Measurements from ENCODE around the gene CD27.

The CD27 gene

DNA sequence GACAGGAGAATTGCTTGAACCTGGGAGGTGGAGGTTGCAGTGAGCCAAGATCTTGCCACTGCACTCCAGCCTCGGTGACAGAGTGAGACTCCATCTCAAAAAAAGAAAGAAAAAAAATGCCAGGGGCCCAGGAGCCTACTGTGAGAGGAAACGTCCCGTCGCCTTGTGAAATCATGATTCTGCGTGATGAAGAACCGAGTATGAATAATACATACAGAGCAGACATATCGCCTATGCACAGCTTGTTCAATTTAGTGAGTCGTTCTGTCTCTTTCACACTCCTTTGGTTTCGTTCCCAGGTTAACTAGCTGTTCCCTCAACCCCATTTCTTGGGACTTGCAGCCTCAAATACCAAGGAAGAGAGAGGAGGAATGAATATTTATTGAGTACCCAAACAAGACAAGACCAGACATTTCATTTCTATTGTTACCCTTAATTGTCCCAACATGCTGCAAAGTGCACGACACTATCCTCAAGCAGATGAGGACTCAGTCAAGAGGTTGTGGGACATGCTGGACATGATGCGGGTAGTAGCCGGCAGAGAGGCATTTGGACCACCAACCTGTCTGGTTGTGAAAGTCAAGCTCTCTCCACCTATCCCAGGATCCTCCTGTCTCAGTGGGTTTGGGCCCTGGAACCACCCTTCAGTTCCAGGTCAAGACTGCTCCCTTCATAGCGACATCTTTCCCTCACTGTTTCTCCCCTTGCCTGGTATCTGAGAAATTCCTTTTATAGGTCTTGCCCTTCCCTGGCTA, 8.6 kb upstream of the CD27 start:
- DNase-seq = no peak

DNA sequence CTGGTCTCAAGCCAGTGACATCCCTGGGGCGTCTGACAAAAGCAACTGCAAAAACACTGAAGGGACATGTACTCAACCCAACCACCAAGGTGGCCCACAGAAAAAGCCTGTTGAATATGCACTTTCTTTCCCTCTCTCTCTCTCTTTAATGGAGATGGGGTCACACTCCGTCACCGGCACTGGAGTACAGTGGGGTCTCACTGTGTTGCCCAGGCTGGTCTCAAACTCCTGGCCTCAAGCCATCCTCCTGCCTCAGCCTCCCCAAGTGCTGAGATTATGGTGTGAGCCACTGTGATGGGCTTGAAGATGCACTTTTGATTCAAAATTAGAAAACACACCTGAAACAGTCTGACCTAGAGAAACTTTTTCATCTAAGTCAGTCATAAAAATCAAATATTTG, 7.2 kb upstream of the CD27 start:
- no peak for DNase-seq

DNA sequence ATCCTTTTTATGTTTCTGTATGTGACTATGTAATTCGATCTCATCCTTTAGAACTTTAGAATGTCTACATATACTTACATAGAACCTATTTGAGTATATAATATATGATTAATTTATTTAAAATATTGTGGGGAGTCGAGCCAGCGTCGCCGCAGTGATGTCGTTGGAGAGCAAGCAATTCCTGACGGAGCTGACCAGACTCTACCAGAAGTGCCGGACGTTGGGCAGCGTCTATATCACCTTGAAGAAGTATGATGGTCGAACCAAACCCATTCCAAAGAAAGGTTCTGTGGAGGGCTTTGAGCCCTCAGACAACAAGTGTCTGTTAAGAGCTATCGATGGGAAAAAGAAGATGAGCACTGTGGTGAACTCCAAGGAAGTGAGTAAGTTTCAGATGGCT, 6.4 kb upstream of the CD27 start:
- no peak for DNase-seq

DNA sequence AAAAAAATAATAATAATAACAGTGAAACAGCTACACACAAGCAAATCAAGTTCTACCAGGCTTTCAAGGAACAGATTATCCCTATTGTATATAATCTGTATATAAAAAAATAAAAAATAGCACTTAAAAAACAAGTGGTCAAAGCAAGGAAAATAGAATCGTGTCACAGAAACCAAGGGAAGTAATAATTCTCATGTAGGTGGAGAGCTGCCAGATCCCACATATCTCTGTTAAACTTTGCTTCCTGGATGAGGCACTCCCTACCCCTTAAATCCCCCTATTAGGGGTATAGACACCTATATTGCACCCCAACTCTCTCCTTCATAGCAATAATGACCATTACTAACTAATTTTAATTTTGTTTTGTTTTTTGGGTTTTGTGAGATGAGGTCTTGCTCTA, 4.4 kb upstream of the CD27 start:
- no peak for DNase-seq

DNA sequence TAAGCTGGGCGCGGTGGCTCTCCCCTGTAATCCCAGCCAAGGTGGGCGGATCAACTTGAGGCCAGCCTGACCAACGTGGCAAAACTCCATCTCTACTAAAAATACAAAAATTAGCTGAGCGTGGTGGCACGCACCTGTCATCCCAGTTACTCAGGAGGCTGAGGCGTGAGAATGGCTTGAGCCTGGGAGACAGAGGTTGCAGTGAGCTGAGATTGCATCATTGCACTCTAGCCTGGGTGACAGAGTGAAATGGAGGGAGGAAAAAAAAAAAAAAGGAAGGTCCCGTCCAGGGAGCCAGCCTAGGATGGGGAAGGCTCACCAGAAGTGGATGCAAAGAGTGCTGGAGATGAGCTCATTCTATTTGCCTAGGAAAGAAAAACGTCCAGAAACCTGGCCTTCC, 1.9 kb upstream of the CD27 start:
- DNase-seq = no peak

DNA sequence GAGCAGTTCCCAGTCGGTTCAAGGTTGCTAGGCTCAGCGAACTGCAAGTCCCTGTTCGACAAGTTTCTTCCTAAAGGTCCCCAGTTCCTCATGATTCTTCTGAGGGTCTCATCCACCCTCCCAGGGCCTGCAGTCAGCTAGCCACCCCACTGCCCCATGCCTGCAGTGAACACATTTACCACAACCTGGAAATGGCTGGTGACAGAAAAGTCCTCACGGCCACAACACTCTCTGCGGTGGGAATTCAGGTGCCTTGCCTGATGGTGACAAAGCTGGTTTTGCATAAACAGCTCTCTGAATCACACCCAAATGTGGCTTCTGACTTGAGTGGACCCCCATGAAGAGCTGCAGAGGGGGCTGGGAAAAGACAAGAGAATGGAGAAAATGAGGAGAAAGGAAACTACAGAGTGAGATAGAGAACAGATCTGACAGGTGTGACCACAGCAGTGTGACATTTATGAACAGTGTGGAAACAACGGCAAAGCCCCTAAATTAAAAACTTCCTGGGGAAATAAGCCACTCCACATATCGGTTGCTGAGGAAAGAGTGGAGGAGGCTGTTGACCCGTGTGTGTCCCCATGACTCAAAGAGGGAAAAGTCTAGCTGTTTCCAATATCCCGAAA, 1.3 kb upstream of the CD27 start:
- DNase-seq = no peak

DNA sequence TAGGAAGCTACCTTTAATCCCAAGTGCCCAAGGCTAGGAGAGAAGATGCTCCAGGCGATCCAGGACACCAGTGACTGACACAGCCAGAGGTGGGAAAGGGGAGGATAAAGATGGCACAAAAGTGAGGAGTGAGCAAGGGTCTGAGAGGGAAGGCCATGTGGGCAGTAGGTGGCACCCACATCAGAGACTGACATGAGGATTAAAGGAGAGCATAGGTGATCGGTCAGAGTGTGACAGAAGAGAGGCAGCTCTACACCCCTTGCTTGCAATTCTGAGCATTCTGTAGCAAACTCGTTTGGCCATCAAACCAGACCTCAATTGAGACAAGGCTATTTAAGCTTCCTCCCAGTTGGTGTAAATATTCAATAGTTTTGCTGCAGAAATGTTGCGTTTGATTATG, 724 bp upstream of the CD27 start:
- DNase-seq = no peak

DNA sequence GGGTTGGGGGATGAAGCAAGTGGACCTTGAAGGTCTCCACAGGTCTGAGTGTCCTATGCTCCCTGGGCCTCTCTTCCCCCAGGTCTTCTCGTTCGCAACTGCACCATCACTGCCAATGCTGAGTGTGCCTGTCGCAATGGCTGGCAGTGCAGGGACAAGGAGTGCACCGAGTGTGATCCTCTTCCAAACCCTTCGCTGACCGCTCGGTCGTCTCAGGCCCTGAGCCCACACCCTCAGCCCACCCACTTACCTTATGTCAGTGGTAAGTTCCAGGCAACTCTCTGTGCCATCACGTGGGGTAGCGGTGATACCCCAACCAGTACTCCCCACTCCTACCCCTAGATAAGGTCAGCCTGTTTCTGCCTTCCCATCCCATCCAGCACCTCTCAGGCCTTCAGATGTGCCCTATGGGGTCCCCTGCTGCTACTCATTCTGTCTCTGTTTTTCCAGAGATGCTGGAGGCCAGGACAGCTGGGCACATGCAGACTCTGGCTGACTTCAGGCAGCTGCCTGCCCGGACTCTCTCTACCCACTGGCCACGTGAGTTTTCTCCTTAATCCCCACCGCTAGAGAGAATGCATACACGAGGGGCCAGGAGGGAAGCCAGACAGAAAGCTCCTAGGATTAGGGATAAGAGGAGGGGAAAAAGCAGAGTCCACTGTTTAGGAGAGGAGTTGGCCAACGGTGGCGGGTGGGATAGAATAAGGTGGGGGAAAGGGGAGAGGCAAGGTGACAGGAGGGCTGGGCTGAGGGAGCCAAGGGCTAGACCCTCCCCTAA, 5.5 kb downstream of the CD27 start:
- no peak for DNase-seq

DNA sequence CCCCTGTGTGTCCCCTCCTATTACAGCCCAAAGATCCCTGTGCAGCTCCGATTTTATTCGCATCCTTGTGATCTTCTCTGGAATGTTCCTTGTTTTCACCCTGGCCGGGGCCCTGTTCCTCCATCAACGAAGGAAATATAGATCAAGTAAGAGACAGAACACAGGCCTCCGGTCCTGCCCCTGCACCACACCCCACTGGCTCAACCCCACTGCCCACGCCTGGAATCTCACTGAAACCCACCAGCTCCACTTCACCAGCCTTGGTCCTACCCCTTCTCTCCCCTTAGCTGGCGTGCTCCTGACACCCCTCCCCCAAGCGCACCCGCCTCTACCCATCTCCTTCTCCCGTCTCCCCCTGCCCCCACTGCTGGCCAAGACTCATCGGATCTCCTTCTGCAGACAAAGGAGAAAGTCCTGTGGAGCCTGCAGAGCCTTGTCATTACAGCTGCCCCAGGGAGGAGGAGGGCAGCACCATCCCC, 6.2 kb downstream of the CD27 start:
- DNase-seq = peak; percentile 31

DNA sequence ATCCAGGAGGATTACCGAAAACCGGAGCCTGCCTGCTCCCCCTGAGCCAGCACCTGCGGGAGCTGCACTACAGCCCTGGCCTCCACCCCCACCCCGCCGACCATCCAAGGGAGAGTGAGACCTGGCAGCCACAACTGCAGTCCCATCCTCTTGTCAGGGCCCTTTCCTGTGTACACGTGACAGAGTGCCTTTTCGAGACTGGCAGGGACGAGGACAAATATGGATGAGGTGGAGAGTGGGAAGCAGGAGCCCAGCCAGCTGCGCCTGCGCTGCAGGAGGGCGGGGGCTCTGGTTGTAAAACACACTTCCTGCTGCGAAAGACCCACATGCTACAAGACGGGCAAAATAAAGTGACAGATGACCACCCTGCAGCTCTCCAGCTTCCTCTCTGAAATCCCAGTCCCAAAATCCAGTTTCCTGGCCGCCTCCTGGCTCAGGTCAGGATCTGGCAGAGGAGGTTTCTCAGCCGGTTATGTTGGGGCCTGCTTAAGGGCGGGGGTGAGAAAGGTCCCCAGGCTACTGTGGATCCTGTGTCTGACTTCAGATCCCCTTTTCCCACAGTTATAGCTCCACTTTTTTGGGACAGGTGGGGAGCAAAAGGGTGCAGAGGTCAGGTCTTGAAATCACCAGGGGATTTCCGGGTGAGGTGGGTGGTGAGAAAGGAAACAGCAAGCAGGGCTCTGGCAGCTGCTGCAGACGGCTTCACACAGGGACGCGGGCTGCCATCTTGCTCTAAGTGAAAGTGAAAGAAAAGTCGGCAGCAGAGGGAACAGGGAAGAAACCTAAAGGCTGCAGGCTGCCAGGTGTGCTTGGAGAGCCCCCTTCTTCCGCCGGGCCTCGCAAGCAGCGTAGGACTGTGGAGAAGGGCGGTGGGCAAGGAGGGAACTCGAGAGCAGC, 6.8 kb downstream of the CD27 start, which contains the start of gene TAPBPL:
Gene TAPBPL, plus strand, starts transcription at position 695 of the 897 bp plus-strand sequence. CDS start 207 bp downstream, outside the sequence.
- DNase-seq = peak; percentile 69

DNA sequence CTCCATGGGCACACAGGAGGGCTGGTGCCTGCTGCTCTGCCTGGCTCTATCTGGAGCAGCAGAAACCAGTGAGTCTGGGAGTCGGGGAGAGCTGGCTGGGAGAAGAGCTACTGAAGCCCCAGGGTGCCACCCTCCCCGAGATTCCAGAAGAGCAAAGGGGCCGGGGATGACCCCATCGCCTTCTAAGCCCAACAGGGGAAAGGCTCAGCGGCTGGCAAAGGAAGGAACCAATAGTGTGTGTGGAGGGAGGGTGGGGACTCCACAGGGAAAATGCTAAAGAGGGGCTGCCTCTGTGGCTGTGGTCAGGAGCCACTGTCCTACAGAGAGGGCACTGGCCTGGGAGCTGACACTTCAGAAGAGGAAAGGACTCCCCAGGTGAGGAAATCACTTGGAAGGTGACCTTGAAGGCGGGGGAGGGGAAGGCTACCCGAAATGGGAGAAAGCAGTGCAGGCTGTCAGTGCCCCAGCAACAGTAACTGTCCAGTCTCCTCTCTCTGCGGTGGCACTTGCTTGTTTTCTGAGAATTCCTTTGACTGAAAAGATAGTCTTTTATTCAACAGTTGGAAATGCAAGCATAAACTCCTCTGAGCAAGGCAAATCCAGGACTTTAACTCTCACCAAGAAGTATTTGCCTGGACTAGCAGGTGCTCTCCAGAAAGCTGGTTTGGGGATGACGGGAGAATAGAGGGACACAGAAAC, 7.6 kb downstream of the CD27 start:
- no peak for DNase-seq

DNA sequence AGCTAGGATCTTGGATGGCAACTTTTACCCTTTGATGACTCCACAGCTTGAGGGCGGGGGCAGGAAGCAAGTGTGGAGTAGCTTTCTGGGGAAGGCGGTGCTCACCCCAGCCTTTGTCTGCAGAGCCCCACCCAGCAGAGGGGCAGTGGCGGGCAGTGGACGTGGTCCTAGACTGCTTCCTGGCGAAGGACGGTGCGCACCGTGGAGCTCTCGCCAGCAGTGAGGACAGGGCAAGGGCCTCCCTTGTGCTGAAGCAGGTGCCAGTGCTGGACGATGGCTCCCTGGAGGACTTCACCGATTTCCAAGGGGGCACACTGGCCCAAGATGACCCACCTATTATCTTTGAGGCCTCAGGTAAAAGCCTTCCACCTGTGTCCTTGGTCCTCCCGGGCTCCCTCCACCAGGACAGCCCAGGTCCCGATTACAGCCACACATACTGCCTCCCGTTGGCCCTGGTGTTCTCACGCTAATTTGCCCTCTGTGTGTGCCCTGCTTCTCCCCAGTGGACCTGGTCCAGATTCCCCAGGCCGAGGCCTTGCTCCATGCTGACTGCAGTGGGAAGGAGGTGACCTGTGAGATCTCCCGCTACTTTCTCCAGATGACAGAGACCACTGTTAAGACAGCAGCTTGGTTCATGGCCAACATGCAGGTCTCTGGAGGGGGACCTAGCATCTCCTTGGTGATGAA, 8.3 kb downstream of the CD27 start:
- no peak for DNase-seq

DNA sequence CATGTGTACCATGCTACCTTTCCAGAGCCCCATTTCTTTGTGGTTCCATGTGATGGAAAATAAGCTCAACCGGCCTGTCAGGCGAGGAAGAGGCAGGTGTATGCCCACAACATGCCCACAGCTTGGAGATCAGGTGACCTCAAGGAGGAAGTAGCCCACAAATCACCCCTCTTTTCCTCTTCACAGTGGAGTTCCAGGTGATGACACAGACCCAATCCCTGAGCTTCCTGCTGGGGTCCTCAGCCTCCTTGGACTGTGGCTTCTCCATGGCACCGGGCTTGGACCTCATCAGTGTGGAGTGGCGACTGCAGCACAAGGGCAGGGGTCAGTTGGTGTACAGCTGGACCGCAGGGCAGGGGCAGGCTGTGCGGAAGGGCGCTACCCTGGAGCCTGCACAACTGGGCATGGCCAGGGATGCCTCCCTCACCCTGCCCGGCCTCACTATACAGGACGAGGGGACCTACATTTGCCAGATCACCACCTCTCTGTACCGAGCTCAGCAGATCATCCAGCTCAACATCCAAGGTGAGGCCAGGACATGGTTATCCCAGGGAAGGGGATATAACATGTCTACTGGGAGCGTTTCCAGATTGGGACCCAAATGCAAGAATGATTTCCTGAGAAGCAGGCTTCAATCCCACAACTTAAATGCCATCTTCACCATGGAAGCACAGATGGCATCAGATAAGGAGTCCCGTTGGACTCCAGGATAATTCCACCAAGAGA, 12.6 kb downstream of the CD27 start:
- DNase-seq = no peak

DNA sequence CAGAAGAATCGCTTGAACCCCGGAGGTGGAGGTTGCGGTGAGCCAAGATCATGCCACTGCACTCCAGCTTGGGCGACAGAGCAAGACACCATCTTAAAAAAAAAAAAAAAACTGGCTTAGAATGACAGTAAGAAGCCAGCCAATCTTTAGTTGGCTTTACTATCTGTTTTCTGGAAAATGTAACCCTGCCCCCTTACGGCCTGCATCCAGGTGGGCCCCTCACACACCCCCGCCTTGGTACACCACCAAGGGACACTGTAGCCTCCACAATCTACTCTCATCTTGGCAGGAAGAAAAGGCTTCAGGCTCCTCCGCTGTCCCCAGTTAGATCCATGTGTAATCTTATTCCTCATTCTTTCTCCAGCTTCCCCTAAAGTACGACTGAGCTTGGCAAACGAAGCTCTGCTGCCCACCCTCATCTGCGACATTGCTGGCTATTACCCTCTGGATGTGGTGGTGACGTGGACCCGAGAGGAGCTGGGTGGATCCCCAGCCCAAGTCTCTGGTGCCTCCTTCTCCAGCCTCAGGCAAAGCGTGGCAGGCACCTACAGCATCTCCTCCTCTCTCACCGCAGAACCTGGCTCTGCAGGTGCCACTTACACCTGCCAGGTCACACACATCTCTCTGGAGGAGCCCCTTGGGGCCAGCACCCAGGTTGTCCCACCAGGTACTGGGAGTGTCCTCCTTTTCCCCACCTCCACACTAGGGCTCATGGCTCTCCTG, 13.7 kb downstream of the CD27 start:
- DNase-seq = no peak

DNA sequence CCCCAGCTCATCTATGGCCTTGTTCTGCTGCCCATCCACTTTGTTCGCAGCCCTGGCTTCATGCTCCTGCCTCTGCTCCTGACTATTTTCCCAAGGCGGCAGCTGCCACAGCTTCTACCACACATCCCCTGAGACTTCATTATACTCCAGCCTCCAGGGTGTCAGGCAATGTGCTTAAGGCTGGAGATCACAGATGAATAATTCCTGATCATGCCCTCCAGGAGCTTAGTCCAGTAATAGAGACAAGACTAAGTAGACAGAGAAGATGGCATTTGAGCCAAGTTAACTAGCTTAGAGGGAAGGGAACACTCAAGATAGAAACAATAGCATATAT, 14.2 kb downstream of the CD27 start:
- no peak for DNase-seq

DNA sequence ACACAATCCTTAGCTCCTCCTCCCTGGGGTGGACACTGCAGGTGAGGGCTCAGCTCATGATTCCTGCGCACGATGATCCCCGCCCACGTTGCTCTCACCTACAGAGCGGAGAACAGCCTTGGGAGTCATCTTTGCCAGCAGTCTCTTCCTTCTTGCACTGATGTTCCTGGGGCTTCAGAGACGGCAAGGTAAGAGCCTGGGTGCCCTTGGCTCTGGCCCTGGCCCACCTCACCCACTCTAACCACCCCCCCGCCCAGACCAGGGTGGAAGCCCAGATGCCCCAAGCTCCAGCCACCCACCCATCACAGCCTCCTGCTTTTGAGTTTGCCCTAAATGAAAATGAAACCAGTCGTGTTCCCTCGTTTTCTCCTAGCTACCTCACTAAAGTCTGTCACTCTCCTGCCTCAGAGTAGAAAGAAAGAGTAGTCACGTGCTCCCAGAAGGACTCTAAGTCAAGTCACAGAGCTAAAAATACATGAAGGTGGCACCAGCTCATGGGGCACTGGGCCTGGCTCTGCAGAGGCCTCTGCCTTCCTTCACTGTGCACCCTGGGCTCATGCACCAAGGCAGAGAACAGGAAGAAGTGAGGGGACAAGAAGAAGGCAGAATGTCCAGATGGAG, 16.1 kb downstream of the CD27 start:
- no peak for DNase-seq

DNA sequence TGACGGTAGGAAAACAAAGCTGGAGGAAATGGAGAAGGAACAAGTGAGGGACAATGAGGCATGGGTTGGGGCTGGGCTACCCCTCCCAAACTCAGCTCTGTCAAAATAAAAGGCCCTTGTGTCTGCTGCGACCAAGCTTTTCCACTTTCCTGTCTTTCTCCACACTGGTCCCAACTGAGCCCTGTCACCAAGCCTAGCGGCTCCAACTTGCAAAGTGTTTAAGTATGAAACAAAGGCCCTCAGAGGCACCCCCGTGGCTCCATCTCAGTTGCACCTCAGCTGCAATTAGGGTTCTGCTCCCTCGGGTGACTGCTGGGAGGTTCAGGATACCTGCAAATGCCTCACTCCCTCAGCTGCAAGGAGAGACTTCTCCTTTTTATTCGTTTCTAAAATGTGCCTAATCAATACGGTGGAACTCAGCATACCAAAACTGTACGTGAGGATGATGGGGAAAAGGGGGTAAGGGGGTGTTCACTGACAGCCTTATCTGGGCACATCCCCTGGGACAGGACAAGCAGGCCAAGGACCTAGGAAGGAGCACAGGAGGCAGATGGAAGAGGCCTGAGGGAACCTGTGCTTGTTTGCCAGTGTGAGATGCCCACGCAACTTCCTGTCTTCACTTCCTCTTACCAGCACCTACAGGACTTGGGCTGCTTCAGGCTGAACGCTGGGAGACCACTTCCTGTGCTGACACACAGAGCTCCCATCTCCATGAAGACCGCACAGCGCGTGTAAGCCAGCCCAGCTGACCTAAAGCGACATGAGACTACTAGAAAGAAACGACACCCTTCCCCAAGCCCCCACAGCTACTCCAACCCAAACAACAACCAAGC, 16.9 kb downstream of the CD27 start:
- DNase-seq = no peak

DNA sequence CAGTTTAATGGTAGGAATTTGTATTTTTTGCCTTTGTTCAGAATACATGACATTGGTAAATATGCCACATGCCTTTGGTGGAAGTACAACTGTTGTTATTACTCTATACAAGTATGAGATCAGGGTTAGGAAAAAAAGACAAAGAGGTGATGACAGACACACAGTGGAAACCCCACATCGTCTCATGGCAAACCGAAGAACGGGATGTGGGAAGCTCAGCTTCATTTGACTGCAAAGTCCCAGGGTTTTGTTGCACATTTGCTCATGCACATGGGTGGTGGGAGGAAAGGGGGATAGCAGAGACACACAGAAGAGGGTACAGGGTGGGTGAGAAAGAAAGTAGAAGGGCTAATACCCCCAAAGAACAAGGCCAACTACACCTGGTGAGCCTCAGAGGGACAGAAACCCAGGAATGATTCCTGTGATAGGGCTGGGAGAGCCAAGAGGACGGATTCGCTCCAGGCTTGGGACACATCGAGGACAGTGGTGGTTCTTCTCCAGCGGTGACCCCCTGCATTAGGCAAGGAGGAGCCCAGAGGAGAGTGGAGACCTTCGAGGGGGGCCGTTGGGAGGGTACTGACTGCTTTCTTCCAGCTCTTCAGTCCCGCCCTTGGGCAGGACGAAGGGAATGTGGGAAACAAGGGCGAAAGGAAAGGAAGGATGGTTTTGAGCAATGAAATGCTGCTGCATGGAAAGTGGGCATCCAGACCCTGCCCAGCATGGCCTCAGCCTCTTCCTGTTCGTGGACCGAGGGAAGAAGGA, 17.7 kb downstream of the CD27 start:
- no peak for DNase-seq

All from NCI-H2227 treated with DMSO at 0.1 percent for 48 hours (cell line).